Duodenal mucosa (tissue), 2 donors: ENCODE measurements around the gene TSEN15.

Experiments used
- H3K27ac ChIP-seq: one replicate; pipeline ENCODE4 v1.7.0; 2013; ENCODE audit warnings: low read depth, low read length
- H3K27me3 ChIP-seq, 2 donors: one replicate each; pipeline ENCODE4 v1.7.0; 2013; ENCODE audit warnings: low read length in 2 of 2, control low read depth in 1 of 2; ENCODE audit not compliant: insufficient read depth in 2 of 2, control insufficient read depth in 1 of 2
- H3K36me3 ChIP-seq, 2 donors: one replicate each; pipeline ENCODE4 v1.7.0; 2013; ENCODE audit warnings: low read length in 2 of 2, control low read depth in 1 of 2; ENCODE audit not compliant: insufficient read depth in 2 of 2, control insufficient read depth in 1 of 2
- H3K4me1 ChIP-seq, 2 donors: one replicate each; pipeline ENCODE4 v1.7.0; 2013; ENCODE audit warnings: low read length in 2 of 2, control low read depth in 1 of 2; ENCODE audit not compliant: insufficient read depth in 2 of 2, control insufficient read depth in 1 of 2
- H3K4me3 ChIP-seq, 2 donors: one replicate each; pipeline ENCODE4 v1.7.0; 2013; ENCODE audit warnings: low read length in 2 of 2, low read depth in 1 of 2
- H3K9ac ChIP-seq, 2 donors: one replicate each; pipeline ENCODE4 v1.7.0; 2013; ENCODE audit warnings: low read length in 2 of 2, low read depth in 1 of 2
- H3K9me3 ChIP-seq, 2 donors: one replicate each; pipeline ENCODE4 v1.7.0; 2013; ENCODE audit warnings: low read length in 2 of 2, control low read depth in 1 of 2; ENCODE audit not compliant: control insufficient read depth in 1 of 2

Gene TSEN15

GRCh38 chr1:184031092-184031408 is 20.5 kb upstream of the TSEN15 start:
- H3K9me3 ChIP-seq, result no peaks in the 10 kb centered on the region
- H3K9ac ChIP-seq, result no peak overlapping the region
- no peak overlapping the region for H3K27ac ChIP-seq
- no peaks in the 10 kb centered on the region for H3K36me3 ChIP-seq
- peaks cover 0 to 3% of the 10 kb centered on the region in 2 donors for H3K4me1 ChIP-seq
- peaks cover 5 to 23% of the 10 kb centered on the region in 2 donors for H3K27me3 ChIP-seq
- no peak overlapping the region for H3K4me3 ChIP-seq

GRCh38 chr1:184031409-184032107 is 20.0 kb upstream of the TSEN15 start:
- H3K36me3 ChIP-seq, result no peaks in the 10 kb centered on the region
- no peak overlapping the region for H3K4me3 ChIP-seq
- no peak overlapping the region for H3K27ac ChIP-seq
- H3K4me1 ChIP-seq, result peaks cover 4 to 8% of the 10 kb centered on the region in 2 donors
- peaks cover 10 to 28% of the 10 kb centered on the region in 2 donors for H3K27me3 ChIP-seq
- H3K9me3 ChIP-seq, result no peaks in the 10 kb centered on the region
- no peak overlapping the region for H3K9ac ChIP-seq

GRCh38 chr1:184032306-184032929 is 19.1 kb upstream of the TSEN15 start:
- H3K4me3 ChIP-seq, result no peak overlapping the region
- peaks cover 11 to 30% of the 10 kb centered on the region in 2 donors for H3K27me3 ChIP-seq
- H3K4me1 ChIP-seq, result peaks cover 4 to 10% of the 10 kb centered on the region in 2 donors
- no peak overlapping the region for H3K27ac ChIP-seq
- no peak overlapping the region for H3K9ac ChIP-seq
- H3K36me3 ChIP-seq, result no peaks in the 10 kb centered on the region
- no peaks in the 10 kb centered on the region for H3K9me3 ChIP-seq

GRCh38 chr1:184032930-184033418 is 18.6 kb upstream of the TSEN15 start:
- Histone ChIP-seq H3K4me3 (no peak overlapping the region), H3K36me3 (no peaks in the 10 kb centered on the region), H3K27me3 (peaks cover 13 to 30% of the 10 kb centered on the region in 2 donors), H3K9me3 (no peaks in the 10 kb centered on the region), H3K27ac (no peak overlapping the region), H3K9ac (no peak overlapping the region), H3K4me1 (peaks cover 4 to 14% of the 10 kb centered on the region in 2 donors)

- H3K36me3 ChIP-seq, result no peaks in the 10 kb centered on the region
- H3K9me3 ChIP-seq, result no peaks in the 10 kb centered on the region
- H3K4me1 ChIP-seq, result peaks cover 4 to 14% of the 10 kb centered on the region in 2 donors
- peaks cover 13 to 32% of the 10 kb centered on the region in 2 donors for H3K27me3 ChIP-seq
- H3K4me3 ChIP-seq, result no peak overlapping the region
- no peak overlapping the region for H3K9ac ChIP-seq
- no peak overlapping the region for H3K27ac ChIP-seq
Observed at GRCh38 chr1:184033711-184034167, 17.8 kb upstream of the TSEN15 start.

GRCh38 chr1:184034761-184035379 is 16.7 kb upstream of the TSEN15 start:
- no peak overlapping the region for H3K27ac ChIP-seq
- H3K36me3 ChIP-seq, result no peaks in the 10 kb centered on the region
- no peak overlapping the region for H3K9ac ChIP-seq
- no peaks in the 10 kb centered on the region for H3K9me3 ChIP-seq
- no peak overlapping the region for H3K4me3 ChIP-seq
- H3K4me1 ChIP-seq, result peaks cover 4 to 14% of the 10 kb centered on the region in 2 donors
- H3K27me3 ChIP-seq, result peaks cover 18 to 37% of the 10 kb centered on the region in 2 donors

- no peaks in the 10 kb centered on the region for H3K9me3 ChIP-seq
- peak overlapping the region; percentile 68 to 76 for H3K4me3 ChIP-seq
- peaks cover 18 to 37% of the 10 kb centered on the region in 2 donors for H3K27me3 ChIP-seq
- no peaks in the 10 kb centered on the region for H3K36me3 ChIP-seq
- H3K4me1 ChIP-seq, result peaks cover 4 to 14% of the 10 kb centered on the region in 2 donors
- H3K27ac ChIP-seq, result no peak overlapping the region
- peak overlapping the region in 1 of 2 donors; percentile 18 for H3K9ac ChIP-seq
Observed at GRCh38 chr1:184035719-184036516, 15.6 kb upstream of the TSEN15 start.

- peak overlapping the region; percentile 18 for H3K9ac ChIP-seq
- no peak overlapping the region for H3K27ac ChIP-seq
- H3K27me3 ChIP-seq, result peaks cover 18 to 37% of the 10 kb centered on the region in 2 donors
- no peaks in the 10 kb centered on the region for H3K36me3 ChIP-seq
- H3K4me1 ChIP-seq, result peaks cover 4 to 14% of the 10 kb centered on the region in 2 donors
- H3K4me3 ChIP-seq, result peak overlapping the region; percentile 68 to 76
- no peaks in the 10 kb centered on the region for H3K9me3 ChIP-seq
Observed at GRCh38 chr1:184036517-184036949, 15.0 kb upstream of the TSEN15 start.

- Histone ChIP-seq H3K4me3 (peak overlapping the region; percentile 60 to 76), H3K27ac (no peak overlapping the region), H3K4me1 (peaks cover 4 to 14% of the 10 kb centered on the region in 2 donors), H3K9me3 (no peaks in the 10 kb centered on the region), H3K9ac (no peak overlapping the region), H3K36me3 (no peaks in the 10 kb centered on the region), H3K27me3 (peaks cover 18 to 33% of the 10 kb centered on the region in 2 donors)
Observed at GRCh38 chr1:184037849-184038591, 13.5 kb upstream of the TSEN15 start.
